Measurements from ENCODE around the gene RSBN1. TPM values are rescaled to one million over a fixed set of nuclear protein-coding genes. Genes with fewer than 3 reads are reported as not detected.

The RSBN1 gene
- 35.2 TPM for total RNA-seq (ENCODE audit: unreplicated experiment)
- long read RNA-seq, full-length matches to known transcripts, result 1 of 31 reads
- long read RNA-seq, partial matches to known transcripts, result 27 of 31 reads
- long read RNA-seq, other reads (novel, unspliced or antisense), result 3 of 31 reads

DNA sequence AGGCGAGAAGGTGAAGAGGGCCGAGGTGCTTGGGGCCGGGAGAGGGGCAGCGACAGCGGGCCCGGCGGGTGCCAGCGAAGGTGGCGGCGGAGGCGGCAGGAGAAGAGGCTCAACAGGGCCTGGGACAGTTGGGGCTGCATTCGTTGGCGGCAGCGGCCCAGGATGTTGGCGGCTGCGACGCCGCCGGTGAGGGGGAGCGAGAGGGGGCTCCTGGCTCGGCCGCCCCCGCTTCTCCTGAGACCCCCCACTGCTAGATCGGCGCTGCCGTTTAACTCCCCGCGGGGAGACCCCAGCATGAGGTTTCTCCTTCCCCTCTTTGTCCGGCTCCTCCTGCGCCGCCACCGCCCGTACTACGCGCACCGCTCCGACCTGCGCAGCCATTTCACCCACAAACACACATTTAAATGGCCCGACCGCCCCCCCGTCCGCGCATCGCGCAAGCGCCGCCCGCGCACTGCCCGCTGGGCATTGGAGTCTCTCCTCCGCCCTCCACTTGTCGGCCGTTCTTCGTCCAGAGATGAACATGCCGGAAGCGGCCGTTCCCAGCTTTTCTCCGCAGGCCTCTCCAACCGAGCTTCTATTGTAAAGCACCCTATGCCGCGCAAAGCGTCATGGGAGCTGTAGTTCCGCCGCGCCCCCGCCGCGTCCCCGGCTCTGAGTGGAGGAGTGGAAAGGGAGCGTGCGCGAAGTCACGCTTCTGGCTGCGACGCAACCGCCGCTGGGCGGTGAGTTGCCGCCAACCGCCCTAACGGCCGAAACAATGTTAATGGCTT, at the start of gene RSBN1:
Gene RSBN1 (minus strand): TSS at position 589 of the 773 bp plus-strand sequence. CDS start 64 bp downstream, at position 525.
- Mint-ChIP-seq H3K4me3 (ENCODE audit: unreplicated experiment) (peak within 1 kb of the TSS; percentile 99), H3K27me3 (ENCODE audit: unreplicated experiment) (peaks cover 13% of the 10 kb centered on the region), H3K36me3 (ENCODE audit: unreplicated experiment) (no peaks in the 10 kb centered on the region), H3K9me3 (ENCODE audit: unreplicated experiment) (peaks cover 9% of the 10 kb centered on the region), H3K27ac (ENCODE audit: unreplicated experiment) (peak within 1 kb of the TSS; percentile 96), H3K4me1 (ENCODE audit: low read depth, unreplicated experiment) (peaks cover 7% of the 10 kb centered on the region)
- no peak for TF ChIP-seq CTCF (IDR thresholded peaks at IDR 0.05; ENCODE audit: partially characterized antibody, unreplicated experiment)
- DNase-seq, result peak; percentile 99

- Mint-ChIP-seq H3K27ac (ENCODE audit: unreplicated experiment) (no peak overlapping the region), H3K4me1 (ENCODE audit: low read depth, unreplicated experiment) (no peaks in the 10 kb centered on the region), H3K27me3 (ENCODE audit: unreplicated experiment) (peaks cover 4% of the 10 kb centered on the region), H3K9me3 (ENCODE audit: unreplicated experiment) (no peaks in the 10 kb centered on the region), H3K36me3 (ENCODE audit: unreplicated experiment) (no peaks in the 10 kb centered on the region), H3K4me3 (ENCODE audit: unreplicated experiment) (no peak overlapping the region)
- TF ChIP-seq CTCF (IDR thresholded peaks at IDR 0.05; ENCODE audit: partially characterized antibody, unreplicated experiment), result no peak
- no peak for DNase-seq
Observed at GRCh38 chr1:113861641-113862040, 49.4 kb upstream of the RSBN1 start.

- no peak for DNase-seq
- H3K9me3 Mint-ChIP-seq (ENCODE audit: unreplicated experiment), result no peaks in the 10 kb centered on the region
- peaks cover 7% of the 10 kb centered on the region for H3K27me3 Mint-ChIP-seq (ENCODE audit: unreplicated experiment)
- TF ChIP-seq CTCF (IDR thresholded peaks at IDR 0.05; ENCODE audit: partially characterized antibody, unreplicated experiment), result no peak
- no peaks in the 10 kb centered on the region for H3K36me3 Mint-ChIP-seq (ENCODE audit: unreplicated experiment)
- no peak overlapping the region for H3K4me3 Mint-ChIP-seq (ENCODE audit: unreplicated experiment)
- H3K27ac Mint-ChIP-seq (ENCODE audit: unreplicated experiment), result no peak overlapping the region
- H3K4me1 Mint-ChIP-seq (ENCODE audit: low read depth, unreplicated experiment), result no peaks in the 10 kb centered on the region
Observed at GRCh38 chr1:113860891-113861290, 48.6 kb upstream of the RSBN1 start.

DNA sequence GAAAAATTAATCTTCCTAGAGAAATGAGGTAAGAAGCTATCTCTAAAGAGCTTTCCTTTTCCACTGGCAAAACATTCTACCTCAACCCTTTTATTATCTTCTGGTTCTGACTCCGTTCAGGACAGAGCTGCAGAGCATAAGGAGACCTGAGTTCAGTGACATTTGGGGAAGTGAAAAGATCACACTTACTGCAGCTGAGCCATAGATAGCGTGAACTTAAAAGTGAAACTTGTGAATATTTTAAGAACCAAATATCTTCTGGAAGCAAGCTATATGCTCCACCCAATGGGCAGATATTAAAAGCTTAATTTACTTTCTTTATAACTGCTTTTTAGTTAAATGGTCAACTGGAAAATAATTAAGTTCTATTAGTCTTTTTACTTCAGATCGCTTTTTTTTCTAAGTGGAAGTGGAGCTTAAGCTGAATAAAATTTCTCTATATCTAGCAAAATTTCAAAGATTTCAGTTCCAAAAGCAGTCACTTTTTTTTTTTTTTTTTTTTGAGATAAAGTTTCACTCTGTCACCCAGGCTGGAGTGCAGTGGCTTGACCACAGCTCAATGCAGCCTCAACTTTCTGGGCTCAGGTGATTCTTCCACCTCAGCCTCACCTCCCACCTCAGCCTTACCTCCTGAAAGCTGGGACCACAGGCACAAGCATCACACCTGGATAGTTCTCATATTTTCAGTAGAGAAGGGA, 47.4 kb upstream of the RSBN1 start:
- H3K36me3 Mint-ChIP-seq (ENCODE audit: unreplicated experiment), result no peaks in the 10 kb centered on the region
- peaks cover 7% of the 10 kb centered on the region for H3K27me3 Mint-ChIP-seq (ENCODE audit: unreplicated experiment)
- H3K4me3 Mint-ChIP-seq (ENCODE audit: unreplicated experiment), result no peak overlapping the region
- H3K9me3 Mint-ChIP-seq (ENCODE audit: unreplicated experiment), result no peaks in the 10 kb centered on the region
- H3K4me1 Mint-ChIP-seq (ENCODE audit: low read depth, unreplicated experiment), result no peaks in the 10 kb centered on the region
- DNase-seq, result no peak
- no peak overlapping the region for H3K27ac Mint-ChIP-seq (ENCODE audit: unreplicated experiment)
- TF ChIP-seq CTCF (IDR thresholded peaks at IDR 0.05; ENCODE audit: partially characterized antibody, unreplicated experiment), result no peak

- Mint-ChIP-seq H3K9me3 (ENCODE audit: unreplicated experiment) (no peaks in the 10 kb centered on the region), H3K27me3 (ENCODE audit: unreplicated experiment) (peaks cover 7% of the 10 kb centered on the region), H3K36me3 (ENCODE audit: unreplicated experiment) (no peaks in the 10 kb centered on the region), H3K27ac (ENCODE audit: unreplicated experiment) (no peak overlapping the region), H3K4me3 (ENCODE audit: unreplicated experiment) (no peak overlapping the region), H3K4me1 (ENCODE audit: low read depth, unreplicated experiment) (no peaks in the 10 kb centered on the region)
- no peak for DNase-seq
- no peak for TF ChIP-seq CTCF (IDR thresholded peaks at IDR 0.05; ENCODE audit: partially characterized antibody, unreplicated experiment)
Observed at GRCh38 chr1:113858982-113859381, 46.7 kb upstream of the RSBN1 start.
